Measurements from ENCODE around the gene SMC5. TPM values are rescaled to one million over a fixed set of nuclear protein-coding genes. Genes with fewer than 3 reads are reported as not detected.

Gene SMC5
- total and polyA plus RNA-seq, 2 of the 8 experiments (the other 6 are each of a cell fraction or from before 2014, with no cell fraction given) = 4.5 to 22.6 TPM

DNA sequence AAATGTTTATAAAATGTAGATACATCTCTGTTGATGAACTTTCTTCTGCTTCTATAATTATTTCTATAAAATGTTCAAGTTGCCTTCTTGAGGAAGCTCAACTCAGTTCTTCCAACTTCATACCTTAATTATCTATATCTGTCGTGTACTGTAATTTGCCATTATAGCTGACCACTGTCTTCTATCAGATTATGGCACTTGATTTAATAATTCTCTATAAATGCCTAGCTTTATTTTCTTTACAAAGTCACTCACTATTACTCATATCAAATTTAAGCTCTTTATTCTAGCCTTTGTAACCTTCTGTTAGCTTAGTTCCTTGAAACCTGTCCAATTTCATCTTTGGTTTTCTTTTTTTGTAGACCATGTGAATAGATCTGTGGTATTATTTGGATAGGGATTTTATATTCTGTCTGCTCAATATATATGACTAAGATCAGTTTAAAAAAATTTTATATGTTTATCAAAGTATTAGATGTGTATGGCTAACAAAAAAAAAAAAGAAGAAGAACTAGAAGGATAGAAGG, 39.5 kb downstream of the SMC5 start:
- Histone ChIP-seq H4K5ac (ENCODE audit: insufficient read length, low read depth, low read length) (no peak overlapping the region), H3K79me2 (ENCODE audit: control insufficient read depth in 1 of 2, insufficient read depth in 2 of 2, low read length in 2 of 2) (no peaks in the 10 kb centered on the region), H4K20me1 (replicated peaks in 1 of 2; ENCODE audit: control insufficient read depth in 1 of 2, insufficient read depth in 2 of 2, low read length in 2 of 2) (no peaks in the 10 kb centered on the region), H2AFZ (ENCODE audit: low read length) (no peak overlapping the region), H3K14ac (ENCODE audit: insufficient read length) (no peak overlapping the region), H3K27me3 (replicated peaks in 1 of 4; ENCODE audit: control insufficient read depth in 3 of 4, extremely low read depth in 1 of 4, insufficient read depth in 3 of 4, low read length in 3 of 4) (no peaks in the 10 kb centered on the region), H3K23ac (ENCODE audit: insufficient read length) (no peak overlapping the region), H2BK15ac (ENCODE audit: low read length) (no peak overlapping the region), H3K18ac (ENCODE audit: extremely low read depth, low read length) (no peak overlapping the region), H3K4ac (replicated peaks; ENCODE audit: insufficient read length, low read depth, low read length) (no peak overlapping the region), H3K23me2 (ENCODE audit: low read depth, low read length) (no peaks in the 10 kb centered on the region), H3K4me3 (ENCODE audit: extremely low read depth in 1 of 4, insufficient read depth in 2 of 4, low read depth in 3 of 4, low read length in 4 of 4) (no peak overlapping the region), H2BK12ac (ENCODE audit: low read depth, low read length) (no peak overlapping the region), H2BK20ac (ENCODE audit: low read length) (no peak overlapping the region), H2BK120ac (replicated peaks; ENCODE audit: low read depth, low read length) (no peak overlapping the region), H4K8ac (ENCODE audit: extremely low read depth, insufficient read depth, low read length) (no peak overlapping the region), H3K56ac (replicated peaks; ENCODE audit: insufficient read length, low read depth, low read length) (no peak overlapping the region), H3K4me2 (ENCODE audit: insufficient read depth in 1 of 2, low read depth in 2 of 2, low read length in 2 of 2) (no peak overlapping the region), H2AK5ac (ENCODE audit: low read depth, low read length) (no peak overlapping the region), H3K27ac (ENCODE audit: low read depth, low read length) (no peak overlapping the region), H3K4me1 (replicated peaks in 1 of 4; ENCODE audit: control insufficient read depth in 3 of 4, insufficient read depth in 4 of 4, low read length in 3 of 4) (no peaks in the 10 kb centered on the region), H4K91ac (replicated peaks; ENCODE audit: insufficient read length, low read length) (no peak overlapping the region), H2BK5ac (ENCODE audit: low read depth, low read length) (no peak overlapping the region), H3K36me3 (ENCODE audit: control insufficient read depth in 2 of 4, insufficient read depth in 4 of 4, low read length in 3 of 4) (peaks cover 2 to 19% (median 8%) of the 10 kb centered on the region in 4 experiments; a peak in 4 of 8 replicates), H3K79me1 (ENCODE audit: low read depth, low read length) (no peaks in the 10 kb centered on the region), H3K9me3 (ENCODE audit: insufficient read depth in 2 of 2, low read depth in 1 of 2, low read length in 1 of 2) (no peaks in the 10 kb centered on the region), H3K9ac (replicated peaks in 1 of 4; ENCODE audit: extremely low read depth in 1 of 4, low read depth in 3 of 4, low read length in 3 of 4) (no peak overlapping the region)
- CTCF ChIA-PET (ENCODE audit: partially characterized antibody) = no interaction called here
- WGBS, 2 experiments (ENCODE audit: extremely low coverage in 1 of 2, insufficient coverage in 1 of 2, insufficient read length in 1 of 2, insufficient replicate concordance in 2 of 2, low coverage in 1 of 2, low lambda C conversion rate in 2 of 2, missing lambda C conversion rate in 1 of 2) = 91% methylated on average over 1 of the region's 1 CpG; no CpG with 5 or more reads in 1 of the 2 experiments
- no peak for FAIRE-seq
- no peak for TF ChIP-seq SUZ12 (IDR thresholded peaks at IDR 0.05; ENCODE audit: low read length)
- TF ChIP-seq BRCA1 (IDR thresholded peaks at IDR 0.05; ENCODE audit: low read depth, low read length) = no peak
- no peak for TF ChIP-seq TBP (IDR thresholded peaks at IDR 0.05; ENCODE audit: low read depth, low read length)
- TF ChIP-seq KDM1A (IDR thresholded peaks at IDR 0.05; ENCODE audit: borderline replicate concordance, low read length) = no peak
- no peak for TF ChIP-seq SRF (IDR thresholded peaks at IDR 0.05; ENCODE audit: low read depth, low read length)
- no peak for TF ChIP-seq RAD21 (IDR thresholded peaks at IDR 0.05 in 1 of 2, conservative IDR thresholded peaks at IDR 0.05 in 1 of 2; ENCODE audit: low read depth in 2 of 2, low read length in 2 of 2)
- TF ChIP-seq RBBP5 (IDR thresholded peaks at IDR 0.05; ENCODE audit: borderline replicate concordance, low read depth, low read length) = no peak
- TF ChIP-seq CBX5 (IDR thresholded peaks at IDR 0.05; ENCODE audit: low read depth, low read length) = no peak
- no peak for TF ChIP-seq EZH2 (IDR thresholded peaks at IDR 0.05; ENCODE audit: low read depth, low read length, severe bottlenecking)
- DNase-seq (ENCODE audit: low read depth in 1 of 2, low spot score in 2 of 2) = no peak
- POLR2A ChIA-PET (ENCODE audit: partially characterized antibody) = no interaction called here
